GM04503 (cell line): ENCODE measurements around the gene DOCK2.

ENCODE experiments used
- DNase-seq: peaks from one replicate; pipeline ENCODE4 v3.0.0-alpha.2; 2012; ENCODE audit warnings: low read depth

The DOCK2 gene

DNA sequence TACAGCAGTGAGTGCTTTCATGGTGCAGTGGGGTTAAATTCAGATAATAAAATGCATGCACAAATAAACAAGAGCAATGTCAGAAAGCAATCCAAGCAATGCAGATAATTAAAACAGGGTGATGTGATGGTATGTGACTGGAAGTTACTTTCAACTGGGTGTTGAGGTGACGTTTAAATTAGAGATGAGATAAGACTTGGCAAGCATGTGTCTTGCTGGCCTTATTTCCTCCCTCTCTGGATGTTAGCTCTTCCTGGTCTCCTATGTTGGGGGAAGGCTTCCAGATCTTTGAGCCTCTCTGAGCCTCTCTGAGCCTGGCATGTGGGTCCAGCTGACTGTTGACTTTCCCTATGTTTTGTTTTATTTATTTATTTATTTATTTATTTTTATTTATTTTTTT lies 54.4 kb downstream of the DOCK2 start:
- no peak for DNase-seq

DNA sequence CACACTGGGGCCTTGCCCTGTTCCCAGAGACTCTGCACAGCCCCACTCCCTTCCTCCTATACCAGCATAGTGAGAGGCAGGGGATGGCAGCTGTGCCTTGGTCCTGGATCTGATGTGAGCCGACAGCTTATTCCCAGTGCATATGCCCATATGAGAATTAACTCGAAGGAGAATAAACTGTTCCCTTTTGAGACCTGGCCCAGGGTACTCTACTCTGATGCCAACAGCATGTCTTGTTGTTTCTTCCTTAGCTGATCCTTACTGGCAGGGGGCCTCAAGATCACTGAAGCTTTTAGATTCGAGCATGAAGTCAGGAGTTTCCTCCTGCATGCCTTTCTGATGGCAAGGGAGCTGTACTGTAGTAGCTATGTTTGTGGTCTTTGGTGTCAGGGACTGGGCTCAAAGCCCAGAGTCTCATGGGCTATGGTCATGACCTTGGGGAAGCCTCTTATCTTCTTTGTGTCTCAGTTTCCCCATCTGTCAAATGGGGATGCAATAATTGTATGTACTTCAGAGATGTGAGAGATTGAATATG lies 57.1 kb downstream of the DOCK2 start:
- no peak for DNase-seq

DNA sequence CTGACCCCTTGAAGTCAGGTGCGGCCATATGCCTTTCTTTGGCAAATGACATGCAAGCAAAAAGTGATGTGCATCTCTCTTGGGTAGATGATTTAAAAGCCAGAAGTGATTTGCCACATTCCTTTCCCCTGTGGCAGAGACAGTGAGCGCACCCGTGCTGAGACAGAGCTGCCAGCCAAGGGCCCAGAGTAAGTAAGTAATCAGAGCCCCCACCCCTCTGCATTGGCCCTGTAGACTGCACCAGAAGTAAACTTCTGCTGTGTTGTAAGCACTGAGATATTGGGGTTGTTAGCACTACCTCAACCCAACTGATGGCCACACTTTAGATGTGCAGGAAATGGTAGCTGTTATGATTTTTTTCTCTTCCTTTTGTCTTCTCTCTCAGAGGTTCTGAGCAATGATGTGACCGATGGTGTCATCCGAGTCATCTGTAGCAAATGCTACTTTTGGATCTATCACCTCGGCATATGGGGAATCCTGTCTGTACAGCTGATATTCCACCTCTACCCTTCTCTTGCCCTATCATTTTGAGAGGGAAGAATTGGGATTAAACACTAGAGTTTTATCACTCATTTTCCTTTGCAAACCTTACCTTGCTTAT lies 58.0 kb downstream of the DOCK2 start:
- DNase-seq: no peak

DNA sequence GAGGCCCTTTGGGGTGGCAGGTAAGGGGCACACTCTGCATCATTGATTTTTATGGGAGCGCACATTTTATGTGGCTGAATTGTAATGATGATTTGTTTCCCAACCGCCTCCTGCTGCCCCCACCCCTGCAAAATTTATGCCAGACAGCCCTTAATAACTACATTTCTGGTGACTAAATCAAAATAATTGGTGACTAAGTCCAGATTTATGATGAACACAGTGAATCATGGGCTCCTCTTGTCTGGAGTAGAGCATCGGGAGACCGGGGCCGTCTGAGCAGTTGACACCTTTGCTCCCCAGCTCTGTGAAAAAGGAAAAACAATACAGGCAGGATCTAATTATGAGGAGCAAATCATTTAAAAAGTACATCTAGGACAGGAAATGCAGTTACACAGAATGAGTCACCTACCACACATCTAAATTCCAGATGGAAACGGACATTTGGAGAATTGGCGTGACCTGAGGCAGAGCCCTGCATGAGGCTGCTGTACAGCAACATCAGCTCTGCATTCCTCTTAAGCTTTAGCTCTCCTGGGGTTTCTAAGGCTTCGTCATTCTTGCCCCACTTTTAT lies 58.9 kb downstream of the DOCK2 start:
- peak; percentile 100 for DNase-seq

DNA sequence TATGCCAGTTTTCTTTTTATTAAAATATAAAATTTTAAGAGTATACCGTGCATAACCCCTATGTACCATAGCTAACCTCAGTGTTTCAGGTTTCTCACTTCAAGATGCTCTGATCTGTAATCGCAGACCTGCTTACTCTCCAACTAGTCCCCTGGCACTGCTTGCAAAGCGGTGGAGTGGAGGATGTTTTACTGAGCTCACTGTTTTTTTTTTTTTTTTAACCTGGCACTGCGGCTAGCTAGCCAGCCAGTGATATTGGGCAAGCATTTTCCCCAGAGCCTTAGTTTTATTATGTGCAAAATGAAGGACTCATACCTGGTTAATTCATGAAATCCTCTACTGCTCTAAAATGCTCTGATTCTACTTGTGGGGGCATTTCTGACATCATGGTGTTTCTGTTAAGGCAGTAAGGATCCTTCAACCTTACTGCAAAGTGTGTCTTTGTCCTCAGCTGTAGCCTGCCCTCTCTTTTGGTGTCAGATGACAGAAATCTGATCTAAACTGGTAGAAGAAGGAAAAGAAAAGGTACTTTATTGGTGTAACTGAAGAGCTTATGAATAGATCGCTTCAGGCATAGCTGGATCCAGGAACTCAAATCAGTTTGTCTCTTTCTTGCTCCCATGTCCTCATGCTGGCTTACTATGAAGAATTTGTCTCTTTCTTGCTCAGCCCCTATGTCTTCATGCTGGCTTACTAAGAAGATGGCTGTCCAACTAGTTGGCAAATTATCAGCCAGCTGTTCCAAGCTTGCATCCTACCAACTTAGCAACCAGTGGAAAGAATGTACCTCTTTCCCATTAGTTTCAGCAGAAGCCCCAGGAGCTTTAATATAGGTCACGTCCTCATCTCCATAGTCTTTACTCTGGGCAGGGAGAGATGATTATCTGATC lies 59.8 kb downstream of the DOCK2 start:
- no peak for DNase-seq

DNA sequence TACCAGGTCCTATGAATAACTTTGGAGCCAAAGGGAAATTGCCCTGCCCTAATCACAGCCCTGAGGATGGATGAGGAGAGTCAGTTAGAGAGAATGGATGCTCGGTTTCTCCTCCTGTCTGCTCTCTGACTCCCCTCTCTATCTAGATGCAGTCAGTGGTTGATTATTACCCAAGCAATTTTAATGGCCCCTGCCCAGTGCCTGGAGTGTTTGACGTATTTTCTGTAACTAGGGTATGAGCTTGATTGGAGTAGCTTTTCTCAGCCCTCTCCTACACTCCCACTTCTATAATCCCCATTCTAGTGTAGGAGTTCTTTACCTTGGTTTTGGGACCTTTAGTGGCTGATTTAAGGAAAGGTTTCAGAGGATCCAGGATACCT lies 60.4 kb downstream of the DOCK2 start:
- DNase-seq: no peak

DNA sequence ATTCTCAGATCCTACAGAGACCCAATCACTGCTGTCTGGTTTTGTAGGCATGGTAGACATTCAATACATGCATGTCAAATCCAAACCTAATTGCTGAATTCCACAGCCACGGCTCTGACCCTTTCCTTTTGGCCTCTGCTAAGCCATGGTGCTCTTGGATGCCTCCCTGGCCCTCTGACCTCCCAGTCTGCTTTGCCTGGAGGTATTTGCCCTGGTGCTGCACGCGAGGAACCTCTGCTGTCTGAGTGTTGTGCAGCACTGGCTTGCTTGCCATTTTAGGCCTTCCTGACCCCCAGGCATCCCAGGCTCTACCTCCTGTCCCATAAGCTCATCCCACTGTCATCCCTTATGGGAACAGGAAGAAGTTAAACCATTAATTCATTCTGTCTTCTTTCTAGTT lies 60.9 kb downstream of the DOCK2 start:
- no peak for DNase-seq

DNA sequence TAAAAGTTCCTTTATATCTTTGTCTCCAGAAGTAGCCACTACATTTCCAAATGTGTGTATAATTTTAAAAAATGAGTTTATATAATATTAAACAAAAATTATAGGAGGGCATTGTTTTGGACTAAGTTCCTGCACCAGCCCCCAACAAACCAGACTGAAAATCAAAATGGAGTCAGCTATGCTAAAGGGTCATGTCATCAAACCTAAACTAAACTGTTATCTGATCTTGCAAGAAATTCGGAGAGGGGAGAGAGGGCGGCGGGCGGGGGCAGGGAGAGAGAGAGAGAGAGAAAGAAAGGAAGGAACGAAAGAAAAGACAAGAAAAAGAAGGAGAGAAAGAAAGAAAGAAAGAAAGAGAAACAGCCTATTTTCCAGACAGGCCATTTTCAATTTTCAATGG lies 63.5 kb downstream of the DOCK2 start:
- DNase-seq: no peak

DNA sequence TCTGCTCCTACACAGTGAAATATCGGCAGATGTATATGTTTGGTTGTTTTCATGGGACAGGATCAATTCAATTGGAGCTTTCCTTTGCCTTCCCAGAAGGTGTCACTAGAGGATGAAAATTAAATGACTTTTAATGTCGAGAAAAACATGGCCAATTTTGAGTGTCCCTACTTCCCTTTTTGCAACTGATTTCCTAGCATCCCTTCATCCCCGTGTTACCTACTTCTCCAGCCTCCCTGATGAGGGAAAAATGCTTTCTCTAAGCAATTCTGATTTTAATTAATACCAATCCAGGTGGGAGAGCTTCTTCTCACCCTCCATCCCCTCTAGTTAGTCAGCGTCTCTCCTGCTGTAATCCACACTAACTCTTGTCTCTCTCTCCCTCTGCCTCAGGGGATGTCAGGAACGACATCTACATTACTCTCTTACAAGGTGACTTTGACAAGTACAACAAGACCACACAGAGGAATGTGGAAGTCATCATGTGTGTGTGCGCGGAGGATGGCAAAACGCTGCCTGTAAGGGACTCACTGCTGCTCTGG lies 64.9 kb downstream of the DOCK2 start:
- DNase-seq: no peak

DNA sequence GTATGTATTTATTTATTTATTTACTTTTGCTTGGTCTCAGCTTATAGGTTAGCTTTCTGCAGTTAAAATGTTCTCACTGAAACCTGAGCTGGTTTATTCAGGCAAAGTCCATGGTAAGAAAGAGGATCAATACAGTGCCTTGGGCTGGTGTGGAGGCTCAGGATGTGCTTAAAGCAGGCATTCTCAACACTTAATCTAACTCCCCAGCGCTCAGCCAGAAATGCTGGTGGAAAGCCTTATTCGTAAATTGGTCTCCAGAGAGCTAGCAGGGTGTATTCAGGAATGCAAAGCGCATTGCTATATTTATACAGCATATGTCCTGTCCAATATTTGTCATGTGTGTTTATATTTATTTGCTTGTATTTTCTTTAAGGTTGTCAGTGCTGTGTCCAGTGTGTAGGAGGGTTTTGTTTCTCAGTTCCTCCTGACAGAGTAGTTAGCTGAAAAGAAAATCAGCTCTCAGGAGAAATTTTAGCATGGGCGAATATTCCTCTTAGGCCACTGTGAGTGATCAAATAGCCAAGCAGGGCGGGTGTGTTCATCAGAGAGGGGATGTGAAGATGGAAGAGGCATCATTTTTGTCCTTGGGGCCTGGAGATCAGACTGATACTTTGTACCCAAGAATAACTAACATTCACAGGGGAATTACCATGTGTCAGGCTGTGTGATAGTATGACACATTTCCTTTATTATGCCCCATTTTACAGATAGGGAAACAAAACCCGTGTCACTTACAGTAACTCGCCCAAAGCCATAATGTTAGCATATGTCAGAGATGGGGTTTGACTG lies 65.8 kb downstream of the DOCK2 start:
- no peak for DNase-seq

DNA sequence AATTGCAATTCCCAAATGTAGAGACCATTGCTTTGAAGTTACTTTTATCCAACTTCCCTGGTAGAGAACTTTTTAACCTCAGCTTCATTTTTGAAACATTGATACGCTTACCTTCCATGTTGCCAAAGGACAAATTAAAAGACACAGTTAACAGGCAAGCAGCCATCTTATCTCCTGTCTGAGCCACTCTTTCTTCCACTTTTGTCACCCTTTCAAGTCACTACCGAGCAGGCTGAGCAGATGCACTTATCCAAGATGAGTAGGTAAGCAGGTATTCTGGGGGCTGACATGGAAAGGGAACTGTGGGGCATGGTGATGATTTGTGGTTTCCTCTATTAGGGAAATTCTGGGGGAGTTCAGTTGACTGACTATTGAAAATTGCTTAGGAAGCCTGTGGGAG lies 66.7 kb downstream of the DOCK2 start:
- DNase-seq: no peak

DNA sequence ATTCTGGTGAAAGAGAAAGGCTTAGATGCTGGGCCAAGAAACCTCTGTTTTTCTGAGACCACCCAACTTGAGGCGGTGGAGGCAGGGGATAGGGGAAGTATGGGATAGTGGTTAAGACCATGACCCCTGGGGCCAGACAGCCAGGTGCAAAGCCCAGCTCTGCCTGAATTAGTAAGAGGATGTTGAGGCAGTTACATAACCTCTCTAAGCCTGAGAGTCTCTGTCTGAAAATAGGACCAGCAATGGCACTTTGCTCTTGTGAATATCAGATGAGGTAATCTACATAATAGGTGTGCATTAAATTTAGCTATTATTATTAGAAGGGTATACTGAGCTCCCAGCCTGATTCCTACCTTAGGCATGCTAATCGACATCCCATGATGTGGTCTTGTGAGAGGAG lies 68.2 kb downstream of the DOCK2 start:
- no peak for DNase-seq

DNA sequence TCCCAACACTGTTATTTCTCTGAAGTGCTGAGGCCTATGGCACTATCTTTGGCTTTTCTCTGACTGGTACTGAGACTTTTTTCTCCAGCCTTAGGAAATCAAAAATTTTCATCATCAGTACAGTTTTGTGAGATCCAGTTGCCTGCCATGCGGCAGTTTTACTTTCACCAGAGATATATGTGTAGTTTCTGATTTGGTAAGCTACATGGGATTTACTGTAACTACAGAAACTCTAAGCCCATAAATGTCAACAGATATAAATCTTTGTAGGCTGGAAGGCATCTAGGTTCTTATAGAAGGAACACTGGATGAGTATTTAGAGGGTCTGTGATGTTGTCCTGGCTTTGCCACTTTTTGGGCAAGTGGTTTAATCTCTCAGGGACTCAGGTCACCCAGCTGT lies 69.0 kb downstream of the DOCK2 start:
- DNase-seq: no peak

DNA sequence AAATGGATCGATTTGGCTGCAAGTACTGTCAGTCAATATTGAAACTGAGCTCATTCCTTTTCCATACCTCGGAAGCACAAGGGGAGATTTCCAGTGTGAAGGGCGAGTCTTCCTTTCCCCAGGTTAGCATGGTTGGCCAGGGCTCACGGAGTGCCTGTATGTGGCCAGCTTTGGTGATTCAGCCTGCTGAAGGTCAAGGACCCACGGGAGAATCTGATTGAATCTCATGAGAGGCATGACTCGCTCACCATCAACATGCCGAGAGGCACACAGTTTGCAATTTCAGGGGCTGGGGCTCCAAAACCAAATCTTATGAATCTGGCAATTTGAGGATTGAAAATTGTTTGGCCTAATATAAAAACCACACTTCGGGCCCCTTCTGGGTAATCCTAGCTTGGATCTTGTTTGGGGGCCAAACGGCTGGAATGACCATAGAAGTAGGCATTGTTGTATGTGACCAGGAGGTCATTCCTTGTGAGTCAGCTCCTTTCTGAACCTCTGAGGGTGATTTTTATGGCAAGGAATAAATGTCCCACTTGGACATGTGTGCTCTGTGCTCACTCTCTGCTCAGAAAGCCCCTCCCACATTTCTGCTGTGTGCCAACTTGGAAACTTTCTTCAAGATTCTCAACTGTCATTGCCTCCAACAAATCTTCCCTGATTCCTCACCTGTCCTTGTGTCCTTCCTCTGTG lies 69.8 kb downstream of the DOCK2 start:
- no peak for DNase-seq

DNA sequence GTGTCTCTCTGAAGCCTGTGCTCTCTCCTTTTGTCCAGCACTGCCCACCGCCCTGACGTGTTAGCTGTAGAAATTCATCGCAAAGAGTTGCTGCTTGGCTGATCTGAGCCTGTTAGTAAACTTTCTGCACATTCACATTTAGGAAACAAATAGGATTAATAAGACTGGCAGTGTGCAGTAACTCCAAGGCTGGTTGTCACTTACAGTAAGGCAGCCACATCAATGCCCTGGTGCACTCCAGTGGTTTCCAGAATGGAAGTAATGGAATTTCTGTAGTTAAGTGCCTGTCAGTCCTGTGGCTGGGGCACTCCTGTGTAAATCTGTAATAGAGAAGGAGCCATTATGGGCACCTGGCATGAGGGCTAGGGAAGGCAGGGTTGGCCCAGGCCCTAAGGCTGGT lies 70.6 kb downstream of the DOCK2 start:
- DNase-seq: no peak

DNA sequence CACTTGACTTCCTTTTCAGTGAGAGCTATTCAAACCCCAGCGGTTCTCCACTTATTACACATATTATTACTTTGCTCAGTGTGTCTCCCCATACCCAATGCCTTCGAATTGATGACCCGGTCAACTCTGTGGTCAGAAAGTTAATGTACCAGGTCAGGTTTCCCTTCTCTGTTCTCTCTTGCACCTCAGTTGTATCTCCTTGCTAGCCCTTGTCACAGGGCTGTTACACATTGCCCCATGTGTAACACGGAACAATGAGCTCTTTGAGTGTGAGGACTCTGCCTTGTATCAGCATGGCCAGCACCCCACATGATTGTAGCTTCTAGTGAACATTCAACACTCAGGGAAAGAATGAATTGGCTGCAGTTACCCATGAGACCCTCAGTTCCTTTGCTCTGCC lies 73.6 kb downstream of the DOCK2 start:
- DNase-seq: no peak

DNA sequence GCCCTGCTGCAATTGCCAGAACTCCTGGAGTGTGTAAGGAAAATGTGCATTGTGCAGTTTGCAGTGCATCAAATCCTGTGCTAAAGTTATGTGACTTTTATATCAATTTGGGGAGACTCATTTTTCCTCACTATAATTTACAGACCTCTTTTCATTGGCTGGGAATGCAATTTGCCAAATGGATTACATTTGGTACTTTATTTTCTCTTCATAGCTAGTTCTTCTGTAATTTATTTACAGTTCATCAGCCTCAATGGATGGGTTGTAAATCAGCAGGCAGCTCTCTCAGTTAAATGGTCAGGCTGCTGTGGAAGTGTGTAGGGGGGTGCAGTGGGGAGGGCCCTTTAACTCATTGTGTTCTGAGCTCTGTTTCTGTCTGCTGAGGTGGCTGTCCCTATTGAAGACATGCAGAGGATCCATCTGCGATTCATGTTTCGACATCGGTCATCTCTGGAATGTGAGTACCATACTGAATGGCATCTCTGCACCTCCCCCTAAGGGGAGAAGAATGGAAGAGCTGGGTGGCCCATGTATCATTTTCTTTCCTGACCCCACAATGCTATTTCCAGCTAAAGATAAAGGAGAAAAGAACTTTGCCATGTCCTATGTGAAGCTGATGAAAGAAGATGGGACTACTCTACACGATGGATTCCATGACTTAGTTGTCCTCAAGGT lies 74.6 kb downstream of the DOCK2 start:
- DNase-seq: no peak

DNA sequence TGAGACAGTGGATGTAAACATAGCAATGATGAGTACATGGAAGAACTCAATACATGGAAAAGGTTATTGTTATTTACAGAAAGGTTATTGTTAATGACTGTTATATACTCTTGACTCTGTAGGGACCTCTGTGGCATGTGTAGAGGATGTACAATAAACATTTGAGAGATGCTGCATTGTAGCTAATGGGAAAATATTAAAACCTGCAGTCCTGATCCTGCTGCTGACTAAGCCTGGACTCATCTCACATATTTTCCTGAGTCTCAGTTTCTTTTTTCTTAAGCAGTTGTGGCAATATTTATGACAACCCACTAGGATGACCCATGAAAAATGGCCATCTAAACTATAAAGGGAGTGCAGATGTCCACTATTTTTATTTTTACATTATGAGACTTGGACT lies 75.4 kb downstream of the DOCK2 start:
- no peak for DNase-seq

DNA sequence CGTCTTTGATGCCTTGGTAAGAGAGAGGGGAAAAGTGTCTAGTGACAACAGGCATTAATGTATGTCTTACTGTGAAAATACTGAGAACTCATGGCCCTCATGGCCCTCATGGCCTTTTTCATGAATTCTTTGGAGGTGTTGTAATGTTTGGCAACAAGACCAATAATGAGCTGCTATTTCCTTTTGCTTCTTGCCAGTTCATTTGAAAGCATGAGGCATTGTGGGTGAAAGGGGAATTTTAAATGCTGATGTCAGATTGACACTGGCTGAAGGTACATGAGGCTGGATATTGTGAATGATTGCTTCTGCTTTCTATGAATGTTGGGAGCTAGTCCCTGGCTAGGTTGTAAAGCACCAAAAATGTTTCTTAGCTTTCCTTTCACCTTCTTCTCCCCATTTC lies 79.2 kb downstream of the DOCK2 start:
- DNase-seq: no peak

DNA sequence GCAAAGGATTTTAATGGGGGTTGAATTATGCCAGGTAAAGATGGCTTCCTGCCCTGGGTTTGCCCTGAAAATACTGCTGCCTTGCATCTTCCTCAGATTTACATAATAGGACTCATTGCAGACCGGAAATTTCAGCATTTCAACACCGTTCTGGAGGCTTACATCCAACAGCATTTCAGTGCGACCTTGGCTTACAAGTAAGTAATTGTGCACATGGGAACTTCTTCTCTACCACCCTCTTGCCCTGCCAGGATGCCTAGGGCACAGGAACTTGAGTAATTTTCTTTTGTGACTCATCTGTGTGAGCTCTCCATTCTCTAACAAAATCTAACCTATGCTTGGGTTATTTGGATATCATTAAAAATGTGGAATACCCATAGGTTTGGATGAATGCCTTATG lies 80.2 kb downstream of the DOCK2 start:
- no peak for DNase-seq
